Measurements from ENCODE around the gene CGB2. TPM values are rescaled to one million over a fixed set of nuclear protein-coding genes. Genes with fewer than 3 reads are reported as not detected.

The CGB2 gene
- total and polyA plus RNA-seq, 9 of the 15 experiments (the other 6 are each of a cell fraction or from before 2014, with no cell fraction given) = 0.22 TPM; not detected in 8

- TF ChIP-seq ZFP36 (IDR thresholded peaks at IDR 0.05; ENCODE audit: low read depth, low read length, partially characterized antibody) = no peak
- no peak for TF ChIP-seq DACH1 (IDR thresholded peaks at IDR 0.05; ENCODE audit: partially characterized antibody)
- no peak for TF ChIP-seq ETV6 (IDR thresholded peaks at IDR 0.05; ENCODE audit: borderline replicate concordance in 1 of 2, low read depth in 2 of 2, low read length in 1 of 2)
- no peak for TF ChIP-seq ETV6 (CRISPR knock-in tag; IDR thresholded peaks at IDR 0.05; ENCODE audit: borderline replicate concordance)
- TF ChIP-seq CSDE1 (IDR thresholded peaks at IDR 0.05) = no peak
- TF ChIP-seq MTA2 (IDR thresholded peaks at IDR 0.05; ENCODE audit: low read depth) = peak; percentile 72; the same call in 1 of the 2 replicates
- TF ChIP-seq PHF20 (IDR thresholded peaks at IDR 0.05; ENCODE audit: partially characterized antibody) = peak; percentile 43
- TF ChIP-seq KLF13 (tag; IDR thresholded peaks at IDR 0.05; ENCODE audit: borderline replicate concordance, low read depth) = no peak; the same call in 1 of the 2 replicates
- no peak for TF ChIP-seq ATF6 (CRISPR knock-in tag; IDR thresholded peaks at IDR 0.05)
- no peak for TF ChIP-seq ZNF143 (CRISPR knock-in tag; IDR thresholded peaks at IDR 0.05)
- TF ChIP-seq ATF3 (IDR thresholded peaks at IDR 0.05) = no peak
- TF ChIP-seq ATF3 (CRISPR knock-in tag; conservative IDR thresholded peaks at IDR 0.05) = no peak; the same call in 1 of the 2 replicates
- peak; percentile 28; the same call in 1 of the 2 replicates for TF ChIP-seq MAX (CRISPR knock-in tag; IDR thresholded peaks at IDR 0.05)
- peak in 1 of 2 experiments; percentile 47; a peak in 1 of 4 replicates for TF ChIP-seq RCOR1 (IDR thresholded peaks at IDR 0.05; ENCODE audit: borderline replicate concordance in 1 of 2, low read depth in 2 of 2, low read length in 2 of 2)
- TF ChIP-seq RAD51 (IDR thresholded peaks at IDR 0.05; ENCODE audit: borderline replicate concordance, low read depth) = no peak
- TF ChIP-seq PHF21A (IDR thresholded peaks at IDR 0.05; ENCODE audit: borderline replicate concordance, low read depth) = no peak
- peak; percentile 65; the same call in 1 of the 2 replicates for TF ChIP-seq CTBP1 (IDR thresholded peaks at IDR 0.05; ENCODE audit: borderline replicate concordance)
- 0 out of 2 replicates have a peak, but pooled peaks have one; percentile 62 for TF ChIP-seq FOXP1 (CRISPR knock-in tag; IDR thresholded peaks at IDR 0.05)
- no peak for TF ChIP-seq KAT8 (IDR thresholded peaks at IDR 0.05; ENCODE audit: low read depth)
- TF ChIP-seq TCF15 (CRISPR knock-in tag; IDR thresholded peaks at IDR 0.05) = no peak
- TF ChIP-seq, protein P1, sequence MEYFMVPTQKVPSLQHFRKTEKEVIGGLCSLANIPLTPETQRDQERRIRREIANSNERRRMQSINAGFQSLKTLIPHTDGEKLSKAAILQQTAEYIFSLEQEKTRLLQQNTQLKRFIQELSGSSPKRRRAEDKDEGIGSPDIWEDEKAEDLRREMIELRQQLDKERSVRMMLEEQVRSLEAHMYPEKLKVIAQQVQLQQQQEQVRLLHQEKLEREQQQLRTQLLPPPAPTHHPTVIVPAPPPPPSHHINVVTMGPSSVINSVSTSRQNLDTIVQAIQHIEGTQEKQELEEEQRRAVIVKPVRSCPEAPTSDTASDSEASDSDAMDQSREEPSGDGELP (CRISPR knock-in tag; IDR thresholded peaks at IDR 0.05; ENCODE audit: borderline replicate concordance) = peak; percentile 71; the same call in 1 of the 2 replicates
- no peak for TF ChIP-seq CHCHD3 (CRISPR knock-in tag; IDR thresholded peaks at IDR 0.05)
- peak; percentile 57 for TF ChIP-seq HNRNPLL (IDR thresholded peaks at IDR 0.05; ENCODE audit: low read depth, low read length, poor library complexity, severe bottlenecking)
- no peak for TF ChIP-seq TCF7 (IDR thresholded peaks at IDR 0.05; ENCODE audit: borderline replicate concordance)
- no peak for TF ChIP-seq SMARCE1 (IDR thresholded peaks at IDR 0.05)
These were observed 38.3 kb upstream of the CGB2 start, which contains the start of the genes GYS1 and RUVBL2 (continued) for GRCh38 chr19:48993175-48994034.

Measured in K562 (cell line).